GM15510 (cell line): ENCODE results near the gene MRM2.

Source experiments
- POLR2A ChIP-seq: IDR thresholded peaks from 3 replicates; pipeline ENCODE4 v1.6.1; 2011; ENCODE audit warnings: borderline replicate concordance; ENCODE audit not compliant: insufficient read length; ENCODE audit errors: extremely low read depth

The MRM2 gene

GRCh38 chr7:2198760-2199159, 43.2 kb downstream of the MRM2 start:
- no peak for TF ChIP-seq POLR2A

- TF ChIP-seq POLR2A: no peak
Measured at GRCh38 chr7:2198206-2198605, 43.8 kb downstream of the MRM2 start.

GRCh38 chr7:2197436-2198155, 44.4 kb downstream of the MRM2 start:
- TF ChIP-seq POLR2A: no peak

- no peak for TF ChIP-seq POLR2A
Measured at GRCh38 chr7:2196381-2197378, 45.3 kb downstream of the MRM2 start.

GRCh38 chr7:2195400-2196246, 46.4 kb downstream of the MRM2 start:
- TF ChIP-seq POLR2A: no peak

- no peak for TF ChIP-seq POLR2A
Measured at GRCh38 chr7:2193575-2194305, 48.3 kb downstream of the MRM2 start.

- TF ChIP-seq POLR2A: no peak
Measured at GRCh38 chr7:2192831-2193534, 49.0 kb downstream of the MRM2 start.

GRCh38 chr7:2191016-2191415, 51.0 kb downstream of the MRM2 start:
- no peak for TF ChIP-seq POLR2A

GRCh38 chr7:2190531-2190930, 51.5 kb downstream of the MRM2 start:
- TF ChIP-seq POLR2A: no peak

GRCh38 chr7:2186166-2186565, 55.8 kb downstream of the MRM2 start:
- no peak for TF ChIP-seq POLR2A

GRCh38 chr7:2185715-2186114, 56.3 kb downstream of the MRM2 start:
- no peak for TF ChIP-seq POLR2A
